HepG2 (cell line): ENCODE data around the gene NUB1. TPM values are rescaled to one million over a fixed set of nuclear protein-coding genes. Genes with fewer than 3 reads are reported as not detected.
A peak's percentile ranks its signal among the peaks of the same experiment; 100 is the strongest.

Source experiments
- CBX5 ChIP-seq: sonication (generic); formaldehyde crosslinking; IDR thresholded peaks from 2 replicates; pipeline ENCODE4 v1.4.0; 2020; ENCODE audit warnings: missing genetic modification reagents, borderline replicate concordance
- FOXM1 ChIP-seq: sonication (generic); formaldehyde crosslinking; IDR thresholded peaks from 2 replicates; pipeline ENCODE4 v1.5.0; 2020; ENCODE audit warnings: missing genetic modification reagents
- KDM3A ChIP-seq: IDR thresholded peaks from 2 replicates; pipeline ENCODE4 v1.6.1; 2018; ENCODE audit warnings: low read depth, missing compliant biosample characterization
- KDM6A ChIP-seq: IDR thresholded peaks from 2 replicates; pipeline ENCODE4 v1.6.1; 2016; ENCODE audit warnings: low read depth
- NCOR1 ChIP-seq: fragments of 200-600 bp; sonication (generic); IDR thresholded peaks from 2 replicates; pipeline ENCODE4 v1.7.0; 2017; ENCODE audit warnings: antibody characterized with exemption, low read length, borderline replicate concordance
- NFE2 ChIP-seq: sonication (generic); formaldehyde crosslinking; IDR thresholded peaks from 2 replicates; pipeline ENCODE4 v1.4.0; 2020; ENCODE audit warnings: missing genetic modification reagents
- NR2F2 ChIP-seq: IDR thresholded peaks from 2 replicates; pipeline ENCODE4 v1.6.1; 2012; ENCODE audit warnings: low read depth, inconsistent platforms, borderline replicate concordance
- NR2F6 ChIP-seq, 2 experiments: IDR thresholded peaks; 2 replicates each; pipeline ENCODE4 v1.6.1; 2016; ENCODE audit warnings: antibody characterized with exemption in 1 of 2, mild to moderate bottlenecking in 1 of 2
- RARA ChIP-seq: IDR thresholded peaks from 2 replicates; pipeline ENCODE4 v1.6.1; 2016; ENCODE audit warnings: missing genetic modification reagents, missing compliant biosample characterization
- SMARCC2 ChIP-seq: fragments of 450-650 bp; IDR thresholded peaks from 2 replicates; pipeline ENCODE4 v1.6.1; 2017; ENCODE audit warnings: antibody characterized with exemption, mild to moderate bottlenecking
- SOX13 ChIP-seq, 3 experiments: fragments of 450-650 bp in 1 of 3; sonication (generic) in 1 of 3; formaldehyde crosslinking in 1 of 3; IDR thresholded peaks in 2 of 3; conservative IDR thresholded peaks in 1 of 3; 2 replicates each; pipeline versions ENCODE4 v1.5.0 to v1.6.1; 2016 to 2020; ENCODE audit warnings: antibody characterized with exemption in 1 of 3, mild to moderate bottlenecking in 1 of 3, missing compliant biosample characterization in 1 of 3, missing genetic modification reagents in 1 of 3, moderate library complexity in 1 of 3
- SRSF1 ChIP-seq: fragments of 200-400 bp; formaldehyde crosslinking; optimal IDR thresholded peaks from 2 replicates; pipeline ENCODE3; 2017; ENCODE audit warnings: mild to moderate bottlenecking, low read depth, low read length, moderate library complexity
- ZBTB42 ChIP-seq: sonication (generic); formaldehyde crosslinking; IDR thresholded peaks from 2 replicates; pipeline ENCODE4 v1.5.0; 2020; ENCODE audit warnings: mild to moderate bottlenecking, missing genetic modification reagents
- ZHX2 ChIP-seq, 2 experiments: sonication (generic) in 1 of 2; formaldehyde crosslinking in 1 of 2; IDR thresholded peaks; 2 replicates each; pipeline versions ENCODE4 v1.6.1 to v1.9.0; 2014 to 2022; ENCODE audit warnings: antibody characterized with exemption in 1 of 2, borderline replicate concordance in 1 of 2, inconsistent platforms in 1 of 2, low read depth in 1 of 2, missing genetic modification reagents in 1 of 2
- ZNF407 ChIP-seq: sonication (generic); formaldehyde crosslinking; IDR thresholded peaks from one replicate; pipeline ENCODE4 v1.5.1; 2020; ENCODE audit warnings: mild to moderate bottlenecking, missing genetic modification reagents; ENCODE audit errors: not compliant biosample characterization
- polyA plus RNA-seq, 8 experiments: library from polyadenylated mRNA; depleted of rRNA in 3 of 8; stranded (reverse) in 7 of 8; unstranded in 1 of 8; fragments of >200 nt; fragmentation: Illumina TruSeq in 4 of 8; extraction: Trizol in 4 of 8; gene quantifications; 2 replicates each; pipeline versions ENCODE4 v1.2.1 to v1.2.3, GENCODE V29; 2011 to 2016; ENCODE audit warnings: low read depth in 4 of 8, missing spikeins in 1 of 8, mixed read lengths in 1 of 8; ENCODE audit not compliant: insufficient read depth in 1 of 8
- total RNA-seq, 5 experiments: library from RNA; depleted of rRNA; stranded (reverse); fragments of >200 nt; fragmentation: Illumina TruSeq; extraction: Trizol; gene quantifications; 2 replicates each; pipeline ENCODE4 v1.2.3, GENCODE V29; 2016; ENCODE audit warnings: low read depth in 1 of 5

The NUB1 gene
- total and polyA plus RNA-seq, 2 of the 13 experiments (the other 11 are each of a cell fraction or from before 2014, with no cell fraction given), result 27.1 to 37.0 TPM

GRCh38 chr7:151406886-151407583 lies 65.4 kb downstream of the NUB1 start (continued):
- no peak for TF ChIP-seq ZNF407 (CRISPR knock-in tag)
- TF ChIP-seq NR2F2, result no peak
- no peak for TF ChIP-seq KDM3A (CRISPR knock-in tag)
- TF ChIP-seq SMARCC2, result no peak
- no peak for TF ChIP-seq FOXM1
- no peak for TF ChIP-seq NFE2 (CRISPR knock-in tag)
- no peak for TF ChIP-seq SOX13 (IDR thresholded peaks at IDR 0.05)
- peak in 1 of 2 experiments; percentile 88; a peak in 2 of 4 replicates for TF ChIP-seq SOX13 (CRISPR knock-in tag; conservative IDR thresholded peaks at IDR 0.05 in 1 of 2, IDR thresholded peaks at IDR 0.05 in 1 of 2)
- TF ChIP-seq RARA (CRISPR knock-in tag), result peak; percentile 81
- TF ChIP-seq NR2F6 (IDR thresholded peaks at IDR 0.05), result peak; percentile 13; the same call in 1 of the 2 replicates
- TF ChIP-seq NR2F6 (CRISPR knock-in tag; IDR thresholded peaks at IDR 0.05), result peak; percentile 54
- TF ChIP-seq NCOR1, result no peak
- TF ChIP-seq KDM6A, result no peak
- no peak for TF ChIP-seq SRSF1
- no peak for TF ChIP-seq ZHX2 (IDR thresholded peaks at IDR 0.05; ENCODE audit: low read depth)
- TF ChIP-seq ZHX2 (CRISPR knock-in tag; IDR thresholded peaks at IDR 0.05; ENCODE audit: borderline replicate concordance), result no peak
- TF ChIP-seq ZBTB42 (CRISPR knock-in tag), result no peak
- TF ChIP-seq CBX5, result no peak
